ENCODE measurements around the gene DES. TPM values are rescaled to one million over a fixed set of nuclear protein-coding genes. Genes with fewer than 3 reads are reported as not detected.

Gene DES
- total RNA-seq, 2 donors from 2014 or later, result not detected

GRCh38 chr2:219459460-219460311 lies 41.5 kb downstream of the DES start:
- no peak for ATAC-seq (replicated peaks)
- no peaks in the 10 kb centered on the region for H3K36me3 Mint-ChIP-seq (ENCODE audit: low read depth)
- H3K4me1 Mint-ChIP-seq, result peaks cover 3% of the 10 kb centered on the region
- no peak overlapping the region for H3K27ac Mint-ChIP-seq
- H3K27me3 Mint-ChIP-seq, result no peaks in the 10 kb centered on the region
- no peak overlapping the region for H3K4me3 Mint-ChIP-seq
- no peaks in the 10 kb centered on the region for H3K9me3 Mint-ChIP-seq

GRCh38 chr2:219460424-219460926 lies 42.3 kb downstream of the DES start:
- no peak for ATAC-seq (replicated peaks)
- H3K4me1 Mint-ChIP-seq, result peaks cover 3% of the 10 kb centered on the region
- no peaks in the 10 kb centered on the region for H3K27me3 Mint-ChIP-seq
- H3K36me3 Mint-ChIP-seq (ENCODE audit: low read depth), result no peaks in the 10 kb centered on the region
- H3K4me3 Mint-ChIP-seq, result no peak overlapping the region
- no peak overlapping the region for H3K27ac Mint-ChIP-seq
- no peaks in the 10 kb centered on the region for H3K9me3 Mint-ChIP-seq

- Mint-ChIP-seq H3K27ac (no peak overlapping the region), H3K27me3 (no peaks in the 10 kb centered on the region), H3K4me3 (no peak overlapping the region), H3K36me3 (ENCODE audit: low read depth) (no peaks in the 10 kb centered on the region), H3K4me1 (peaks cover 3% of the 10 kb centered on the region), H3K9me3 (no peaks in the 10 kb centered on the region)
- no peak for ATAC-seq (replicated peaks)
These were observed 42.9 kb downstream of the DES start for GRCh38 chr2:219461047-219461514.

- Mint-ChIP-seq H3K36me3 (ENCODE audit: low read depth) (no peaks in the 10 kb centered on the region), H3K4me3 (no peak overlapping the region), H3K27ac (no peak overlapping the region), H3K27me3 (no peaks in the 10 kb centered on the region), H3K4me1 (peaks cover 3% of the 10 kb centered on the region), H3K9me3 (no peaks in the 10 kb centered on the region)
- no peak for ATAC-seq (replicated peaks)
These were observed 43.5 kb downstream of the DES start for GRCh38 chr2:219461669-219462068.

GRCh38 chr2:219462349-219462748 lies 44.2 kb downstream of the DES start:
- H3K27ac Mint-ChIP-seq, result no peak overlapping the region
- no peak for ATAC-seq (replicated peaks)
- H3K4me1 Mint-ChIP-seq, result peaks cover 3% of the 10 kb centered on the region
- H3K27me3 Mint-ChIP-seq, result no peaks in the 10 kb centered on the region
- no peak overlapping the region for H3K4me3 Mint-ChIP-seq
- H3K9me3 Mint-ChIP-seq, result no peaks in the 10 kb centered on the region
- H3K36me3 Mint-ChIP-seq (ENCODE audit: low read depth), result no peaks in the 10 kb centered on the region

GRCh38 chr2:219464286-219465032 lies 46.3 kb downstream of the DES start:
- no peak for ATAC-seq (replicated peaks)
- Mint-ChIP-seq H3K27me3 (no peaks in the 10 kb centered on the region), H3K27ac (no peak overlapping the region), H3K4me3 (no peak overlapping the region), H3K9me3 (no peaks in the 10 kb centered on the region), H3K4me1 (no peaks in the 10 kb centered on the region), H3K36me3 (ENCODE audit: low read depth) (no peaks in the 10 kb centered on the region)

- H3K9me3 Mint-ChIP-seq, result no peaks in the 10 kb centered on the region
- H3K36me3 Mint-ChIP-seq (ENCODE audit: low read depth), result no peaks in the 10 kb centered on the region
- no peaks in the 10 kb centered on the region for H3K27me3 Mint-ChIP-seq
- no peak for ATAC-seq (replicated peaks)
- H3K27ac Mint-ChIP-seq, result no peak overlapping the region
- no peaks in the 10 kb centered on the region for H3K4me1 Mint-ChIP-seq
- H3K4me3 Mint-ChIP-seq, result no peak overlapping the region
These were observed 47.7 kb downstream of the DES start for GRCh38 chr2:219465659-219466561.

GRCh38 chr2:219466816-219467735 lies 48.9 kb downstream of the DES start:
- no peaks in the 10 kb centered on the region for H3K4me1 Mint-ChIP-seq
- H3K27me3 Mint-ChIP-seq, result no peaks in the 10 kb centered on the region
- no peaks in the 10 kb centered on the region for H3K9me3 Mint-ChIP-seq
- no peak overlapping the region for H3K27ac Mint-ChIP-seq
- no peak overlapping the region for H3K4me3 Mint-ChIP-seq
- ATAC-seq (replicated peaks), result no peak
- no peaks in the 10 kb centered on the region for H3K36me3 Mint-ChIP-seq (ENCODE audit: low read depth)

- H3K9me3 Mint-ChIP-seq, result no peaks in the 10 kb centered on the region
- no peaks in the 10 kb centered on the region for H3K36me3 Mint-ChIP-seq (ENCODE audit: low read depth)
- no peak overlapping the region for H3K4me3 Mint-ChIP-seq
- no peak overlapping the region for H3K27ac Mint-ChIP-seq
- no peaks in the 10 kb centered on the region for H3K27me3 Mint-ChIP-seq
- no peaks in the 10 kb centered on the region for H3K4me1 Mint-ChIP-seq
- ATAC-seq (replicated peaks), result no peak
These were observed 49.5 kb downstream of the DES start for GRCh38 chr2:219467736-219468075.

GRCh38 chr2:219468410-219469185 lies 50.4 kb downstream of the DES start:
- no peak overlapping the region for H3K4me3 Mint-ChIP-seq
- no peak overlapping the region for H3K27ac Mint-ChIP-seq
- H3K27me3 Mint-ChIP-seq, result no peaks in the 10 kb centered on the region
- no peaks in the 10 kb centered on the region for H3K4me1 Mint-ChIP-seq
- no peaks in the 10 kb centered on the region for H3K9me3 Mint-ChIP-seq
- no peak for ATAC-seq (replicated peaks)
- H3K36me3 Mint-ChIP-seq (ENCODE audit: low read depth), result no peaks in the 10 kb centered on the region

GRCh38 chr2:219469186-219469724 lies 51.1 kb downstream of the DES start:
- H3K27me3 Mint-ChIP-seq, result no peaks in the 10 kb centered on the region
- no peaks in the 10 kb centered on the region for H3K9me3 Mint-ChIP-seq
- H3K4me1 Mint-ChIP-seq, result no peaks in the 10 kb centered on the region
- no peak overlapping the region for H3K27ac Mint-ChIP-seq
- no peaks in the 10 kb centered on the region for H3K36me3 Mint-ChIP-seq (ENCODE audit: low read depth)
- ATAC-seq (replicated peaks), result no peak
- H3K4me3 Mint-ChIP-seq, result no peak overlapping the region

GRCh38 chr2:219470429-219470828 lies 52.3 kb downstream of the DES start:
- ATAC-seq (replicated peaks), result no peak
- H3K36me3 Mint-ChIP-seq (ENCODE audit: low read depth), result no peaks in the 10 kb centered on the region
- H3K9me3 Mint-ChIP-seq, result no peaks in the 10 kb centered on the region
- H3K27ac Mint-ChIP-seq, result no peak overlapping the region
- no peaks in the 10 kb centered on the region for H3K4me1 Mint-ChIP-seq
- H3K4me3 Mint-ChIP-seq, result no peak overlapping the region
- H3K27me3 Mint-ChIP-seq, result no peaks in the 10 kb centered on the region

Data from activated T-helper 17 cell treated with anti-CD3 and anti-CD28 coated beads, Interleukin-2, amount 50 U/mL, for 72 hours (primary cell).